Right cardiac atrium (tissue), 5 donors: ENCODE measurements around the gene NRM. TPM values are rescaled to one million over a fixed set of nuclear protein-coding genes. Genes with fewer than 3 reads are reported as not detected.

Experiments used
- ATAC-seq, 2 donors: fragments of 200-7000 bp; cut with Tn5 transposase; one replicate each; pipeline versions ENCODE4 v1.8.0 to v1.9.1; 2020; ENCODE audit warnings: moderate library complexity in 2 of 2, mild to moderate bottlenecking in 1 of 2
- DNase-seq, 3 donors: peaks; one replicate each; pipeline ENCODE4 v3.0.0-alpha.2; 2020
- H3K27ac ChIP-seq: one replicate; pipeline ENCODE4 v1.5.1; 2013; ENCODE audit warnings: mild to moderate bottlenecking, low read length, control low read depth, moderate library complexity
- H3K27me3 ChIP-seq: one replicate; pipeline ENCODE4 v1.6.1; 2013; ENCODE audit not compliant: control insufficient read depth, insufficient read depth
- H3K4me1 ChIP-seq: one replicate; pipeline ENCODE4 v1.6.1; 2013; ENCODE audit warnings: low read length; ENCODE audit not compliant: control insufficient read depth, insufficient read depth
- H3K4me3 ChIP-seq: one replicate; pipeline ENCODE4 v1.5.1; 2013; ENCODE audit warnings: low read length, control low read depth
- H3K9me3 ChIP-seq: one replicate; pipeline ENCODE4 v1.6.1; 2013; ENCODE audit warnings: low read length; ENCODE audit not compliant: control insufficient read depth
- WGBS: extraction: QIAGEN DNeasy Blood & Tissue Kit; methylation state at CpG from one replicate; pipeline ENCODE4 v1.1.7; 2013; 5-methylcytosine and 5-hydroxymethylcytosine counted together
- intact Hi-C, 4 donors: fragments of 100-400 bp; cut with DNase I; formaldehyde crosslinking; loops; one replicate each; pipeline versions ENCODE4 v1.11.0 to v1.14.0; 2022 to 2023
- polyA plus RNA-seq: library from polyadenylated mRNA; stranded (reverse); fragments of 200-250 nt; gene quantifications from one replicate; pipeline ENCODE4 v1.2.3, GENCODE V29; 2013
- total RNA-seq, 4 donors: library from RNA; stranded (reverse); fragmentation: NEBNext Ultra II Directional; extraction: Animal tissue kit (Norgen Biotek cat#: 25700); gene quantifications; one replicate each; pipeline ENCODE4 v1.2.1, GENCODE V29; 2021
- donor health status: healthy with polysubstance abuse.
- donor health status: DM: no; HTN: yes; CAD: no.
- donor health status: DM: no; HTN: no; CAD: no.
- donor health status: DM: no; HTN: yes; CAD: no; lungs with severe emphysema.
- donor health status: DM: yes; HTN: yes; CAD: no.

The NRM gene
- total and polyA plus RNA-seq, 5 donors, result 2.5 to 5.8 (median 5.3) TPM

DNA sequence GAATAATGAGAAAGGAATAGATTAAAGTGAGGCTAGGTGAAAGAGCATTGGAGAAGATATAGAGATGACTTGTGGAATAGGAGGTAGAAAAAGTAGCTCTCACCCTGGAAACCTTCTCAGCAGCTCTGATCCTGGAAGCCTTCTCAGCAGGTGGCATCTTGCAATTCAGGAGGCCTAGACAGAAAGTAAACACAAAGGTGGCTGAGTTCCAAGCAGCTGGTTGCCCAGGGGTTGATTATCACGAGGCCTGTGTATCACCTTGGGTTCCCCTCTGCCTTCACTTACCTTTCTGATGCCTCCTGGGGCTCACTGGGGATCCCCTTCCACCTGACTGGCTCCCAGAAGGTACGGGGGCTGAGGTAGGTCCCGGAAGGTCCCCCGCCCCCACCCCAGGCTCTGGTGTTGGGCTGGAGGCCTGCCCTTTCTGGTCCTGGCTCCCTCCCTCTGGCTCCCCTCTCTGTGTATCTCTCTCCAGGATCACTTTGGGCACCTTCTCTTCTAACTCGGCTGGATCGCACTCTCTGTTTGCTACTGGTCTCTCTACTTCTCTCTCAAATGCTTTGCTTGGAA lies 16.6 kb upstream of the NRM start:
- ATAC-seq (peak in 1 of 2 donors; percentile 10), DNase-seq (peak in 2 of 3 donors; percentile 17 to 19)
- Histone ChIP-seq H3K27ac (no peak overlapping the region), H3K9me3 (no peaks in the 10 kb centered on the region), H3K4me1 (no peaks in the 10 kb centered on the region), H3K4me3 (no peak overlapping the region), H3K27me3 (no peaks in the 10 kb centered on the region)
- 78% methylated on average over 6 of the region's 6 CpGs for WGBS
- intact Hi-C loops, result no loop called here

GRCh38 chr6:30705620-30706019 lies 14.8 kb upstream of the NRM start:
- no peak overlapping the region for H3K4me3 ChIP-seq
- H3K4me1 ChIP-seq, result no peaks in the 10 kb centered on the region
- ATAC-seq, result peak in 1 of 2 donors; percentile 58
- H3K27me3 ChIP-seq, result no peaks in the 10 kb centered on the region
- peak overlapping the region; percentile 23 for H3K27ac ChIP-seq
- 76% methylated on average over 4 of the region's 4 CpGs for WGBS
- peak in 2 of 3 donors; percentile 13 to 47 for DNase-seq
- intact Hi-C loops, result no loop called here
- no peaks in the 10 kb centered on the region for H3K9me3 ChIP-seq

GRCh38 chr6:30703821-30704220 lies 13.0 kb upstream of the NRM start:
- H3K27me3 ChIP-seq, result no peaks in the 10 kb centered on the region
- no peaks in the 10 kb centered on the region for H3K4me1 ChIP-seq
- no peak for ATAC-seq
- no peak overlapping the region for H3K27ac ChIP-seq
- intact Hi-C loops, result no loop called here
- DNase-seq, result peak in 2 of 3 donors; percentile 3 to 21
- no peak overlapping the region for H3K4me3 ChIP-seq
- 91% methylated on average over 4 of the region's 4 CpGs for WGBS
- H3K9me3 ChIP-seq, result no peaks in the 10 kb centered on the region

DNA sequence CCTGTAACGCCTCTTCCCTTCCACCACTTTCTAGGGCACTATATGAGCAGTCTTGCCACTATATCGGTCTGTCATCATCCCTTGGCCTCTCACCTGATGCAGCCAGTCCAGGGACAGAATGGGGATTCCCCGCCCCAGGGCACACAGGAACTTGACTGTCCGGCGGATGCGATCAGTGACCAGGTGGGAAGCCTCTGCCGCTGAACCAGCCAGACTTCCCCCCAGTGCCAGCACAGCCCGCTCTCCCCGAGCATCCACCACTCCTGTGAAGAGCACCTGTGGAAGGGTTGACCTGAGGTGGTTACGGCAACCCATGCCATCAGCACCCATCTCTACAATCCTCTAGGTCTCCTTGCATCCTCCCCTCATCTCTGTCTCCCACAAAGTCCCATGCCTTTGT lies 12.2 kb upstream of the NRM start:
- WGBS, result 97% methylated on average over 10 of the region's 10 CpGs
- intact Hi-C loops, result no loop called here

GRCh38 chr6:30700340-30700739 lies 9.6 kb upstream of the NRM start:
- 54% methylated on average over 4 of the region's 4 CpGs for WGBS
- ATAC-seq, result peak; percentile 65 to 79

More for the DNA sequence above, 12.2 kb upstream of the NRM start:
- ATAC-seq (peak in 1 of 2 donors; percentile 12), DNase-seq (peak in 2 of 3 donors; percentile 24 to 25)
- no peaks in the 10 kb centered on the region for H3K9me3 ChIP-seq
- H3K4me1 ChIP-seq, result no peaks in the 10 kb centered on the region
- no peak overlapping the region for H3K4me3 ChIP-seq
- H3K27me3 ChIP-seq, result no peaks in the 10 kb centered on the region
- no peak overlapping the region for H3K27ac ChIP-seq

DNA sequence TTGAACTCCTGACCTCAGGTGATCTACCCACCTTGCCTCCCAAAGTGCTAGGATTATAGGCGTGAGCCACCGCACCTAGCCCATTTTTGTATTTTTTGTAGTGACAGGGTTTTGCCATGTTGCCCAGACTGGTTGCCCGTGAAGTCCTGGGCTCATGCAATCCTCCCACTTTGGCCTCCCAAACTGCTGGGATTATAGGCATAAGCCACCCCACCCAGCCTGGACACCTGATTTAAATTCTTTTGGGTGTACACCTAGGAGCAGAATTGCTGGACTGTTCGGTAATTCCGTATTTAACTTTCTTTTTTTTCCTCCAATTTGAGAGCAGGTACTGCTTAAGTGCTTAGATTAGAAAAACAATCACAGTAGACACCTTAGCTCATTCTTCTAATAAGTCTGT lies 5.6 kb upstream of the NRM start:
- Histone ChIP-seq H3K27ac (no peak overlapping the region), H3K4me3 (no peak overlapping the region), H3K9me3 (no peaks in the 10 kb centered on the region), H3K27me3 (no peaks in the 10 kb centered on the region), H3K4me1 (no peaks in the 10 kb centered on the region)
- intact Hi-C loops, result no loop called here
- WGBS, result 95% methylated on average over 5 of the region's 5 CpGs
- DNase-seq (peak in 2 of 3 donors; percentile 20 to 32), ATAC-seq (no peak)

More at GRCh38 chr6:30700340-30700739, 9.6 kb upstream of the NRM start:
- Histone ChIP-seq H3K4me1 (no peaks in the 10 kb centered on the region), H3K9me3 (no peaks in the 10 kb centered on the region), H3K27me3 (no peaks in the 10 kb centered on the region), H3K27ac (no peak overlapping the region), H3K4me3 (no peak overlapping the region)
- DNase-seq, result peak in 2 of 3 donors; percentile 60 to 65
- intact Hi-C loops, result no loop called here

DNA sequence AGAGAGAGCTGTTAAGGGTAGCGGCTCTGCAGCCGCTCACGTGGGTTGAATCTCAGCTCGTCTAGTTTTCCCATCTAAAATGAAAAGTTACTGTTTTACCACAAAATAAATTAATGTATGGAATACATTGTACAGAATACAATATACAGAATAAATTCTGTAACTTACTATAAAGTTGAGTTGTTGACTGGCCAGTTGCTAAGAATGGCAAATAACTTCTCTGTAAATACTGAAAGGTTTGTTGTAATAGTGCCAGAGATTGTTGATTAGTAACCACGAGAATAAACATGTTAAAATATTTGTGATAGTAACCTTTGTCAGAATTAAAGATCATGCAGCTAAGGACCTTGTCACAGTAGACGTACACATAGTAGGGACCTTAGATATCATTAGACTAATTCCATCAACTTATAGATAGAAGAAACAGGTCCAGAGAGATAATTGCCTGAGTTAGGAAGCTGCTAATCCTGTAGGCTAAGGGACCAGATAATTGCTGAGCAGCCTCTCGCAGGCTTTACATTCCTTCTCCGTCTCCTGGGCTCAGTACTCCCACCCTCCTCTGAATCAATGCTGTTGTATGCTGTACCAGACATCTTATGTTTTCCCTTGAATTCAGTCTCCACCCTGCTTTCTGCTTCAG lies 544 bp upstream of the NRM start:
- ATAC-seq (no peak), DNase-seq (no peak)
- peaks cover 3% of the 10 kb centered on the region for H3K4me1 ChIP-seq
- intact Hi-C loops, result no loop called here
- H3K9me3 ChIP-seq, result no peaks in the 10 kb centered on the region
- H3K27ac ChIP-seq, result peak overlapping the region; percentile 93
- 16% methylated on average over 8 of the region's 8 CpGs for WGBS
- H3K4me3 ChIP-seq, result peak overlapping the region; percentile 74
- H3K27me3 ChIP-seq, result no peaks in the 10 kb centered on the region

GRCh38 chr6:30689985-30690384 lies 799 bp downstream of the NRM start:
- ATAC-seq (no peak), DNase-seq (peak in 2 of 3 donors; percentile 47 to 58)
- H3K27ac ChIP-seq, result peak overlapping the region; percentile 93
- WGBS, result 28% methylated on average over 4 of the region's 4 CpGs
- peak overlapping the region; percentile 74 for H3K4me3 ChIP-seq
- no peaks in the 10 kb centered on the region for H3K27me3 ChIP-seq
- no peaks in the 10 kb centered on the region for H3K9me3 ChIP-seq
- peaks cover 5% of the 10 kb centered on the region for H3K4me1 ChIP-seq
- intact Hi-C loops, result no loop called here

GRCh38 chr6:30689022-30689865 lies 1.5 kb downstream of the NRM start:
- DNase-seq (peak in 2 of 3 donors; percentile 36 to 52), ATAC-seq (no peak)
- whole genome bisulfite sequencing, result 86% methylated on average over 11 of the region's 11 CpGs
- Histone ChIP-seq H3K27me3 (no peaks in the 10 kb centered on the region), H3K9me3 (no peaks in the 10 kb centered on the region), H3K27ac (no peak overlapping the region), H3K4me3 (no peak overlapping the region), H3K4me1 (peaks cover 5% of the 10 kb centered on the region)
- intact Hi-C loops, result no loop called here

GRCh38 chr6:30688569-30688968 lies 2.2 kb downstream of the NRM start:
- peak overlapping the region; percentile 99 for H3K27ac ChIP-seq
- peaks cover 5% of the 10 kb centered on the region for H3K4me1 ChIP-seq
- no peaks in the 10 kb centered on the region for H3K27me3 ChIP-seq
- H3K4me3 ChIP-seq, result no peak overlapping the region
- no peaks in the 10 kb centered on the region for H3K9me3 ChIP-seq
- 88% methylated on average over 9 of the region's 9 CpGs for whole genome bisulfite sequencing
- ATAC-seq, result no peak
- intact Hi-C loops, result no loop called here
- DNase-seq, result peak in 2 of 3 donors; percentile 44 to 59
